GM12865 (cell line): ENCODE results near the gene KNCN.

ENCODE experiments used
- DNase-seq: peaks from one replicate; pipeline ENCODE4 v3.0.0; 2010; ENCODE audit warnings: low read depth
- H3K4me3 ChIP-seq: 2 replicates; pipeline ENCODE4 v1.5.1; 2011; ENCODE audit warnings: mild to moderate bottlenecking, low read depth, low read length, control low read depth
- CTCF ChIP-seq: IDR thresholded peaks from 2 replicates; pipeline ENCODE4 v1.5.1; 2011; ENCODE audit warnings: low read length, control low read depth, low read depth, inconsistent platforms; ENCODE audit not compliant: insufficient read depth; ENCODE audit errors: missing control alignments

Gene KNCN

GRCh38 chr1:46571691-46572225, 20.3 kb upstream of the KNCN start:
- TF ChIP-seq CTCF: no peak
- no peak overlapping the region for H3K4me3 ChIP-seq
- no peak for DNase-seq

- no peak for DNase-seq
- TF ChIP-seq CTCF: no peak
- H3K4me3 ChIP-seq: no peak overlapping the region
Measured at GRCh38 chr1:46569884-46570725, 18.7 kb upstream of the KNCN start.

GRCh38 chr1:46569116-46569515, 17.7 kb upstream of the KNCN start:
- no peak for DNase-seq
- H3K4me3 ChIP-seq: no peak overlapping the region
- TF ChIP-seq CTCF: no peak

GRCh38 chr1:46568461-46568891, 17.0 kb upstream of the KNCN start:
- DNase-seq: no peak
- TF ChIP-seq CTCF: no peak
- no peak overlapping the region for H3K4me3 ChIP-seq

GRCh38 chr1:46563341-46563740, 11.9 kb upstream of the KNCN start:
- H3K4me3 ChIP-seq: no peak overlapping the region
- no peak for DNase-seq
- TF ChIP-seq CTCF: no peak

GRCh38 chr1:46562498-46562897, 11.1 kb upstream of the KNCN start:
- no peak for TF ChIP-seq CTCF
- DNase-seq: no peak

More at GRCh38 chr1:46562498-46562897, 11.1 kb upstream of the KNCN start:
- no peak overlapping the region for H3K4me3 ChIP-seq
